ENCODE results near the gene AOC1. TPM values are rescaled to one million over a fixed set of nuclear protein-coding genes. Genes with fewer than 3 reads are reported as not detected.

Gene AOC1
- total RNA-seq, 1 donor from 2014 or later = 0.64 TPM

- TF ChIP-seq CTCF (IDR thresholded peaks at IDR 0.05) = no peak
- H3K27ac ChIP-seq = no peak overlapping the region
- ATAC-seq (no peak), DNase-seq (no peak)
- intact Hi-C loops (cut with DNase I) = no loop called here
- H3K4me3 ChIP-seq = no peak overlapping the region
- H3K4me1 ChIP-seq = no peaks in the 10 kb centered on the region
- H3K36me3 ChIP-seq = no peaks in the 10 kb centered on the region
- no peaks in the 10 kb centered on the region for H3K27me3 ChIP-seq
- H3K9me3 ChIP-seq = no peaks in the 10 kb centered on the region
These were observed 29.3 kb upstream of the AOC1 start for GRCh38 chr7:150823043-150823442.

DNA sequence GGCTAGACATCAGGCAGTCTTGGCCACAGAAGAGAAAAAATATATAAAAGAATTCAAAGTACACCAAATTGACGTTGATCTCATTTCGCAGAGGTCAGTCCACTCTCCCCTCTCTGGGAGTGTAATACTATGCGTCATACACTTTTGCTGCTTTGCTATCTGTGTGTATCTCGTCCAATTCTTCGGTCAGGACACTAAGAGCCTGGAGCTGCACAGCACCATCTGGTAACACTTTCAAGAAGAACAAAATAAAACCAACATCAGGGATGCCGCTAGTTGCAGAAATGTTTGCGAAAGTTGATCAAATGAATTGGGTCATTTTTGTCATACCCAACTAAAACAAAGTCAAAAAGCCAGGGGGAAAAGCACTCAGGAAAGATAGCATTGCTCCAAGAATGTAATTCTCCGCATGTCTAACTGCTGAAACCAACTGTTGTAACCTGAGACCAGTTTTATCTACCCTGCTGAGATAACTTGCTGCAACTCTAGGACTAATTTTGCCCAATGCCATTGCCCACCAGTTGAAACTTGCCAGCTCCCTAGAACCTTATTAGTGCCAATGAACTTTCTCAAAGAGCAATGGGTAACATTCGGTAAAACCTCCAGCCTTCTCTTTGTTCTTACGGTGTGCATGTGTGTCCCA, 28.7 kb upstream of the AOC1 start:
- intact Hi-C loops (cut with DNase I) = no loop called here
- ATAC-seq (no peak), DNase-seq (no peak)
- Histone ChIP-seq H3K27ac (no peak overlapping the region), H3K4me1 (no peaks in the 10 kb centered on the region), H3K27me3 (no peaks in the 10 kb centered on the region), H3K4me3 (no peak overlapping the region), H3K36me3 (no peaks in the 10 kb centered on the region), H3K9me3 (no peaks in the 10 kb centered on the region)
- no peak for TF ChIP-seq CTCF (IDR thresholded peaks at IDR 0.05)

DNA sequence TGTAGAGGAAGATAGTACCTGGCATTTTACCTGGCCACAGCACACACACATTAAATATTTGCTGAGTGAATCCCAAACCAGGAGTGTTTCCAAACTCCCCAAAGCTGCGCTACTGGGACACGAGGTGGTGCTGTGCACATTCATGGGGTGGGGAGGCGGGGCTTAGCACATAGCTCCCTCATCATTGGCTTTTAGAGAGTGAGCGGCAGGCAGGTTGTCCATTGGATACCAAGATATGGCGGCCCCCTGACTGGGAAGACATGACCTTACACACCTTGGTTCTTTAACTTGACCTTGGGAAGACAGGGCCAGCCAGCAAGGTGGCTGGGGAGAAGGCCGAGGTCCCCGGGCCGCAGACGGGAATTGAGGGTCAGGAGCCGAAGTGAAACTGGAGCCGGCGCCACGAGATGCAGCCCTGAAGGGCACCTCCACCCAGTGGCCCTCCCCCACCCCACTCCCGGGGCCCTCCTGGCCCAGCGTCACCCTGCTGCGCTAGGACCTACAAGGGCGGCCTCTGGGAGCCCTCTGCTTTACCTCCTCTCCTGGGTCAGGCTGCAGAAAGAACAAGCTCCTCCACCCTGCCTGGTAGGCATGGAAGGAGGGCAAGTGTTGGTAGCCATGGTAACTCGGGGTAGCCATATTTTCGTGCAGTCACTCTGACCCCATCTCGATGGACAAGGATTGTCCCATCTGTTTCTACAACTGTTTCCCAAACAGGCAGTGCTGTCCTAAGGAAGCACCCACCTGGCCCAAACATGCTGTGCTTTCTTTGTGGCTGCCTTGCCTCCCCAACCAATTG, 27.7 kb upstream of the AOC1 start:
- H3K27ac ChIP-seq = no peak overlapping the region
- no peak overlapping the region for H3K4me3 ChIP-seq
- no peaks in the 10 kb centered on the region for H3K36me3 ChIP-seq
- intact Hi-C loops (cut with DNase I) = no loop called here
- no peaks in the 10 kb centered on the region for H3K4me1 ChIP-seq
- H3K27me3 ChIP-seq = no peaks in the 10 kb centered on the region
- H3K9me3 ChIP-seq = no peaks in the 10 kb centered on the region
- no peak for TF ChIP-seq CTCF (IDR thresholded peaks at IDR 0.05)
- no peak for ATAC-seq
- no peak for DNase-seq

- Histone ChIP-seq H3K4me1 (no peaks in the 10 kb centered on the region), H3K27me3 (no peaks in the 10 kb centered on the region), H3K27ac (no peak overlapping the region), H3K4me3 (no peak overlapping the region), H3K9me3 (no peaks in the 10 kb centered on the region), H3K36me3 (no peaks in the 10 kb centered on the region)
- ATAC-seq (no peak), DNase-seq (no peak)
- intact Hi-C loops (cut with DNase I) = no loop called here
- TF ChIP-seq CTCF (IDR thresholded peaks at IDR 0.05) = no peak
These were observed 26.1 kb upstream of the AOC1 start for GRCh38 chr7:150826061-150826849.

- DNase-seq = no peak
- no peak for ATAC-seq
- Histone ChIP-seq H3K9me3 (no peaks in the 10 kb centered on the region), H3K27ac (no peak overlapping the region), H3K27me3 (no peaks in the 10 kb centered on the region), H3K4me1 (no peaks in the 10 kb centered on the region), H3K4me3 (no peak overlapping the region), H3K36me3 (no peaks in the 10 kb centered on the region)
- intact Hi-C loops (cut with DNase I) = no loop called here
- no peak for TF ChIP-seq CTCF (IDR thresholded peaks at IDR 0.05)
These were observed 23.9 kb upstream of the AOC1 start for GRCh38 chr7:150828384-150828783.

Data from upper lobe of right lung (tissue), 1 donor.